GM18873 (cell line): ENCODE results near the gene CFAP221.
"Not testable (repeated sequence)": the region's sequence is repeated elsewhere in the genome, so short reads cannot be mapped to it uniquely, and the experiment has no call there.

ENCODE experiments used
- ATAC-seq: cut with Tn5 transposase; IDR thresholded peaks from one replicate; pipeline ENCODE4 v1.9.1; 2021; ENCODE audit warnings: mild to moderate bottlenecking, moderate library complexity, moderate number of reproducible peaks; ENCODE audit not compliant: unreplicated experiment, low FRiP score

Gene CFAP221

DNA sequence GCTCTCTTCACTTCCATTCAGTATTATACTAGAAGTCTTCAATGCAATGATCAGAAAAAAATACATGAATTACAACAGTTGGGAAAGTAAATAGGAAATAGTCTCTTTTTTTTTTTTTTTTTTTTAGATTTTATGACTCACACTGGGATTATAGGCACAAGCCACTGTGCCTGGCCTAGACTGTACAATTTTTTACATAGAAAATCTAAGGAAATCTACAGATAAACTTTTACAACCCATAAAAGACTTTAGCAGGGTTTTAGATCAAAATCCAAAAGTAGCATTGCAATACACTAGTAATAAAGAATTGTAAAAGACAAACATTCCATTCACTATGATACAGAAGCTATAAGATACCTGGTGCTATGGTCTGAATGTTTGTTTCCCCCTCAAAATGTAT is 39.0 kb downstream of the CFAP221 start:
- ATAC-seq, result no peak

DNA sequence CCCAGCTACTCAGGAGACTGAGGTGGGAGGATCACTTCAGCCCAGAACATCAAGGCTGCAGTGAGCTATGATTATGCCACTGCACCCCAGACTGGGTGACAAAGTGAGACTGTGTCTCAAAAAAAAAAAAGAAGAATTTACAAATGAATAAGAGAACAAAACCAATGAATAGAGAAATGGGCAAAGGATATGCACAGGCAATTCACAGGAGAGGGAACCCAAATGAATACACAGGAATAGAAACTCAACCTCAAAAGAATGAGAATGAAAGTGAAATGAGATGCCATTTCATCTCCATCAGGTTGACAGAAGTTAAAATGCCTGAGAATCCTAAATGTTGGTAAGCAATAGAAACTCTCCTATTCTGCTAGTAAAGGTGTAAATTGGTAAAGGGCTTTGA is 40.2 kb downstream of the CFAP221 start:
- no peak for ATAC-seq

DNA sequence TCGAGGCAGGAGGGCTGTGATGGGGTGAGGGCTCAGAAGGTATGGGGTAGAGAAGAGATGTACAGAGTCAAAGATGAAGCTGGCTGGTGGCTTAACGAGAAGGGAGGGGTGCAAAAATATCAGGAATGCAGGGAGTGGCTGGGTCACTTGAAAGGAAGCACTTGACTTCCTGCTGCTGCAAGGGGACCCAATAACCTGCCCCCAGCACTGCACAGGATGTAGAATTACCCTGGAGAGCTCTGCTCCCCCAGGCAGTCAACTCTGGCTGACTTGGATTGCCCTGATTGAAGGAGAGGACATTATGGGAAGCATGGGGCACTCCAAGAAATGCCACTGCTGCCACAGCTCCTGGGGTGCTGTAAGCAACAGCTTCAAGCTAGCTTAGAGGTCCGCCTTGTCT is 41.8 kb downstream of the CFAP221 start:
- no peak for ATAC-seq

DNA sequence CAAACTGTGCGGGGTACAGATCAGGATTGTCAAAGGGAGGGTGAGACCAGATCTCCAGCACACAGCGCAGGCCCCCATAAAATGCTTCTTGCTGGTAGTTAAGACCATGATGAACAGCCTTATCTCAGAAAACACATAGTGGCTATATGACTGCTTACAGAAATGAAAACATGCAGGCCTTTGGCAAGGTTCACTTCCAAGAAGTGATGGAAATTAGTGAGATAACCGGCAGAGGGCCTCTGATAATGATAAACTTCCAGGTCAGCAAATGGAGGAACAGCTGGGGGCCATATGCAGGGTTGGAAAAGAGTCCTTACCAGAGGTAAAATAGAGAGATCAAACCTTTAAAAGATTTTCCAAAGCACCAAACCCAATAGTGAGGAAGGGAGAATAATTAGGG is 46.6 kb downstream of the CFAP221 start:
- no peak for ATAC-seq

DNA sequence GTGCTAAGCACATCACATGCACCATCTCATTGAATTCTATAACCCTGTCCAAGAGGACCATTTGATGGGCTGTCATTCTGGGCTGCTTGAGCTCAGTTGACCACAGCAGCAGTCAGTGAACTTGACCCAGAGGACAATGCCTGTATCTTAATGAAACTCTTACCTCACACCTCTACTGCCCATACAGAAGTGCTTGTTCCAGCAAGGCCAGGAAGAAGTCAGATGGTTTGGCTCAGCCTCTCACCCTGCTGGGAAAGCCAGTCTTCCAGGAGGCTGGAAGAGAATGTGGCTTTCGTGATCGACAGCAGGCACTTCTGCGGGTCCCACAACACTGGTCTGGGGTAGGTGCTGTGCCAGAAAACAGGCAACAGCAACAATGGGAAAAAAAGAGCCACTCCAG is 47.3 kb downstream of the CFAP221 start:
- ATAC-seq, result no peak

DNA sequence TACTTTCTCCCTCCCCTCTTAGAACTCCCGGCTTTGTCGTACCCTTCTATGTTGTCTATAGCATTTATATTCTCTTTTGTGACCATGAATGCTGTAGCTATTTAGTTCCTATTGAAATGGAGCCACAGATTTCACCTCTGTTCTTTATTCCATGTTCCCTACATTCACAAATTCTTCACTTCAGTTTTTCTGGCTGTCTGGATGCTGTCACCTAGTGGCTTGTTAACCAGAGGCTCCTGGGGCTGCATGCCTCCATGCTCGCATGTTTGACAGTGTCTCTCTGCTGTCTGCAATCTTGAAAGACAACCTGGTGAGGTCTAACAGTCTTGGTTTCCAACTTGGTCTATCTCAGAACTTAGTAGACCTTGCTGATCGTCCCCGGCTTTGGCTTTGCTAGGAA is 48.2 kb downstream of the CFAP221 start:
- ATAC-seq, result no peak

DNA sequence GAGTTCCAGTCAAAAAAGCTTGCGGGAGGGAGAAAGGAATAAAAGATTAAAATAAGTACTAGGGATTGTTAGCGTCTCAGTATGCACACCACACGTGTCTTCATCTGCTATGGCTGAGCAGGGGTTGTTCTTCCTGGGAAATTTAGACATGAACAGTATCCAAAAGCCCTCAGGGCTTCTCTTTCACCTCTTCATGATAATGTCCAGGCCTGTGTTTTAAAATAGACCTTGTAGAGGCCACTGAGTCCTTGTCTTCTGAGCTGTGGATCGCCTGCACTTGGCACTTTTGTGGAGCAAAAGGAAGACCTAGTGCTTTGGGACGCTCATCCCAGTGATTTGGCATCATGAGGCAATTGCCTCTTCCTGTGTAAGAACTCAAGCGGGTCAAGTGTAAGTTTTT is 52.4 kb downstream of the CFAP221 start:
- ATAC-seq, result no peak

DNA sequence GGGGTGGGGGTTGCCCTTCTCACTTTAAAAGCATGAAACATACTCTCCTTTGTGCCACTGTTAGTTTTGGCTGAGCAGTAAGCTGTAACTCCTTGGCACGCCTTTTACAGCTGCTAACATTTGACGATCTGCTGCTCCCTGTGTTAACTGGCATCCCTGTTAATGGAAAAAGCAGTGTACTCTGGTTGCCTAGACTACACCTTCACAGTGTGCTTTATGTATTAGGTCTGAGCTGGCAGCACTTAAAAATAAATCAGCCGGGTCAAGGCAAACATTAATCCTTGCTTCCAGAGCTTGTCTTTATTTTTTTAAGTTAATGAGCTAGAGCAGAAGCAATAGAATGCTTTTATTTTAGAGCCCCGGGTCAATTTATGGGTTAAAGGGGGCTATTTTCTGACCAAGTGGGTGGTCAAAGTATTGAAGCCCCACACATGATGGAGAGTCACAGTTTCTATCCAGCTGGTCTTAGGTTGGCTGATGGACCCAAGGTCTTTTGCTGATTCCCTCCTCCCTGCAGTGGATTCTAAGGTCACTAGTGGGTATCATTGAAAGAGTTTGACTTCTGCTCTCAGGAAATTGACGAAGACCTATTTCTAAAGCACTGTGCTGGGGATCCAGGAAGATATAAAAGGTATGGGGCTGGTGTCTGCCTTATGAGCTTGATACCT is 54.5 kb downstream of the CFAP221 start:
- ATAC-seq, result no peak

DNA sequence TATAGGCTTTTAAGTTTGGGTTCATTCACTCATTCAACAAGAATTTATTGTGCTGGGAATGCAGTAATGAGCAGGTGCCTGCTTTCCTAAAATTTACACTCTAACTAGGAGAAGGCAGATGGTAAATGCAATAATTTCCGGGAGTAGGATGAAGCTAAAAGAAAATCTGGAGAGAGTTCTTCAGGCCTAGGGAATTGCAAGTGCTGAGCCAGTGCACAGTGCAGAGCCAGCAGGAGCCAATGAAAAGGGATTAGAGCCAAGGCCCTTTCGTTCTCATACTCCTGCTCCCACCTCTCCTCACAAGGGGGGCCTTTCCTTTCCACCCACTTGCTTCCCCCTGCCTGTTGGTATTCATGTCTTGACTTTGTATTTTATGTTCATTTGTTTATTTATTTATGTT is 55.1 kb downstream of the CFAP221 start:
- ATAC-seq, result no peak

DNA sequence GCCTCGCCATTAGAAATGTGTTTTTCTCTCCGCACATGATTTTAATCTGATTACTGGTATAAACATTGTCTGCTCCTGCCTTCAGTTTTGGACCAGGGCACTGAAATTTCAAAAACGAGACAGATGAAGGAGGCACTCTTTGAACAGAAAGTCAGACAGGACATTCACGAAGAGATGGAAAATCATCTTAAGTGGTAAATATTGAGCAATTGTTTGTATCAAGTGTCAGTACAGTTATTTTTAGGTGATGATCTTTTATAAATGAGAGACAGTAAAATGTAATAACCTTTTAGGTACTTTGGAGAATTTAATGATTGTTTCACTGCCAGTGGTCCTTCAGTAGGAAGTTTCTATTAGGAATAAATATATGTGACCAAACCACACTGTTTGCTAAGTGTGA is 60.8 kb downstream of the CFAP221 start:
- no peak for ATAC-seq

DNA sequence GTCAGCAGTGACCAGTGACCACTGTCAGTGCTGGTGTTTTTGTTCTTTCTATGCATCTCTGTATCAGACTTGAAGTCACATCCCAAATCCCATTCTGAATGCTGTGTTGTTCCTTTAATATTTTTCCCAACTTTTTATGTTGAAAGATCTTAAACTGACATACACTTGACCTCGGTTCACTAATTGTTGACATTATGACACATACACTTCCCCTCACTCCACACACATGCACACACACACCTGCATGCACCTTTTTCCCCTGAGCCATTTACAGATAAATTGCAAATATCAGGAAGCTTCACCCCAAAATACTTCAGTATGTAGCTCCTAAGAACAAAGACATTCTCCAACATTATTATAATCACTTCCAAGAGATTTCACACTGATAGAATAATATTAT is 62.4 kb downstream of the CFAP221 start:
- ATAC-seq, result no peak

DNA sequence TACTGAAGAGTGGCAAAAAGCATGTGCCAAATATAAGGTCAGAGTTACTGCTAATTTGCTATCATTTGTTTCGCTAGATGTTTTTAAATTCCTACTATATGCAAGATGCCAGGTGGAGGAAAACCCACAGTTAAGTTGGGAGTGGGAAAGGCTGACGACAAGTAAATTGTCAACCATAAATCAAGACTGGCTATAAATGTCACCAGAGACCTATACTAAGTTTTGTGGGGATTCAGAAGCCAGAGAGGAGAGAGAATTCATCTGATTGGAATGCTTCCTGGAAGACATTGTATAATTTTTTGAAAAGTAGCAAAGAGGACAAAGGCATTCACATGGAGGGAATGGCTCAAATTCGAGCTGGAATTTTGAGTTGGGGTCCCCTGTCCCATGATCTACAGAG is 64.3 kb downstream of the CFAP221 start:
- no peak for ATAC-seq

DNA sequence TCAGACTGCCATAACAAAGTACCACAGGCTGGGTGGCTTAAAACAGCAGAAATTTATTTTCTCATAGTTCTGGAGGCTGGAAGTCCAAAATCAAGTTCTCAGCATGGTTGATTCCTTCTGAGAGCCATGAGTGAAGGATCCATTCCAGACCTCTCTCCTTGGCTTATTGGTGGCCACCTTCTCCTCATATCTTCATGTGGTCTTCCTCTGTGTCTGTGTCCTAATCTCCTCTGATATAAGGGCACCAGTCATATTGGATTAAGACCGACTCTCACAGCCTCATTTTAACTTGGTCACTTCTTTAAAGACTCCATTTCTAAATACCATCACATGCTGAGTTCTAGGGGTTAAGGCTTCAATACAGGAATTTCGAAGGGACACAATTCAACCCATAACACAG is 65.1 kb downstream of the CFAP221 start:
- no peak for ATAC-seq

DNA sequence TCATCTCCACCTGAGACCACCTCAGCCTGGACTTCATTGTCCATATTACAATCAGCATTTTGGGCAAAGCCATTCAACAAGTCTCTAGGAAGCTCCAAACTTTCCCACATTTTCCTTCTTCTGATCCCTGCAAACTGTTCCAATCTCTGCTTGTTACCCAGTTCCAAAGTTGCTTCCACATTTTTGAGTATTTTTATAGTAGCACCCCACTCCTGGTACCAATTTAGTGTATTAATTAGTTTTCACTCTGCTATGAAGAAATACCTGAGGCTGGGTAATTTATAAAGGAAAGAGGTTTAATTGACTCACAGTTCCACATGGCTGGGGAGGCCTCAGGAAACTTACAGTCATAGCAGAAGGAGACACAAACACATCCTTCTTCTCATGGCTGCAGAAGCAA is 69.9 kb downstream of the CFAP221 start:
- ATAC-seq, result not testable (repeated sequence)

DNA sequence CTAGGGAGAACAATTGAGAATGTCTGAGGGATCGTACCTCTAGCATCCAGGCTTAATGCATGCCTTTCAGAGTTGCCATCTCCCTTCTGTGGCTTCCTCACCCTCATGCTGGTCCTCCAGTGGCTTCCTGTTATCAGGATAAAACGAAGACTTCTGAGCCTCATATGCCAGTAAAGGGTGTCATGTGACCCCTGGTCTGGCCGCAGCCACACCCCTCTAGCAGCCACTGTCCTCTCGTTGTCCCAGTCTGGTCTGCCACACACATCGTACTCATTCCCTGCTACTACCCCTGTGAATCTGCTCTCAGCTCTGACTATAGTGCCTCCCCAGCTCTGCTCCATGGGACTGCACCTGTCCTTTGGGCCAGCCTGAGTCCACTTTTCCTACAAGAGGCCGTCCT is 72.2 kb downstream of the CFAP221 start:
- ATAC-seq, result no peak

DNA sequence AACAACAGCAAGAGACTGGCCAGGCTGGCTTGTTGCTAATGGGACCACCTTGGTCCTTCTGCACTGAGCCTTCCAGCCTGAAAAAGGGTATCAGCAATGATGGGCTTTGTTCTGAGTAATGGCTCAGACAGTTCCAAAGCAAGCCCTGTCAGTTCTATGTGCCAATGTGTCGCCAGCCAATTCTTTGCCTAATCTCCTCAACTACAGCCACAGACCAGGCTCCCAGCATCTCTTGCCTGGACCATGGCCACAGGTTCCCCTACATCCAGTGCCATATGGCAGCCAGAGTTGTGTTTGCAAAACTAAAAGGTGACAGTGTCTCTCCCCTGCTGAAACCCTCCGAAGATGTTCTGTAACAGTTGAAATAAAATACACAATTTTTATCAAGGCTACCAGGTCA is 73.2 kb downstream of the CFAP221 start:
- no peak for ATAC-seq

DNA sequence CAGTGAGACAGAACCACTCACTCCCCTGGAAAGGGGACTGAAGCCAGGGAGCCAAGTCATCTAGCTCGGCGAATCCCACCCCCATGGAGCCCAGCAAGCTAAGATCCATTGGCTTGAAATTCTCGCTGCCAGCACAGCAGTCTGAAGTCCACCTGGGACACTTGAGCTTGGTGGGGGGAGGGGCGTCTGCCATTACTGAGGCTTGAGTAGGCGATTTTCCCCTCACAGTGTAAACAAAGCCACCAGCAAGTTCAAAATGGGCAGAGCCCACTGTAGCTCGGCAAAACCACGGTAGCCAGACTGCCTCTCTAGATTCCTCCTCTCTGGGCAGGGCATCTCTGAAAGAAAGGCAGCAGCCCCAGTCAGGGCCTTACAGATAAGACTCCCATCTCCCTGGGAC is 74.5 kb downstream of the CFAP221 start:
- not testable (repeated sequence) for ATAC-seq

DNA sequence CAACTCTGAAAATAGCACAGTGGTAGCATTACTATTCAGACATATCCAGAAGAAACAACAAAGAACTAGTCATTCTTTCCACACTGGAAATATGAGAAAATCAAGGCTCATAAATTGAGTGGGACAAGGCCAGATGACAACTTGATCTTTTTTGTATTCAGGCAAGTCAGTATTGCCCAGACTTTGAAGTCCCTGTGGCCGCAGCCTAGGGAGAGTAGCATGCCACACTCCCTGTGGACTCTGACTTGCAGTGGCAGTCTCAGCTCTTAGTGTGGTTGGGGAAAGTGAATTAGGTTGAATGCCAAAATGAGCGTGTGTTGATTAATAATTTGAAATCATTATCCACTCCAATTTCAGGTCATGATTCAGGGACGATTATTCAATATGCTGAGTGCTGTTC is 81.0 kb downstream of the CFAP221 start:
- no peak for ATAC-seq

DNA sequence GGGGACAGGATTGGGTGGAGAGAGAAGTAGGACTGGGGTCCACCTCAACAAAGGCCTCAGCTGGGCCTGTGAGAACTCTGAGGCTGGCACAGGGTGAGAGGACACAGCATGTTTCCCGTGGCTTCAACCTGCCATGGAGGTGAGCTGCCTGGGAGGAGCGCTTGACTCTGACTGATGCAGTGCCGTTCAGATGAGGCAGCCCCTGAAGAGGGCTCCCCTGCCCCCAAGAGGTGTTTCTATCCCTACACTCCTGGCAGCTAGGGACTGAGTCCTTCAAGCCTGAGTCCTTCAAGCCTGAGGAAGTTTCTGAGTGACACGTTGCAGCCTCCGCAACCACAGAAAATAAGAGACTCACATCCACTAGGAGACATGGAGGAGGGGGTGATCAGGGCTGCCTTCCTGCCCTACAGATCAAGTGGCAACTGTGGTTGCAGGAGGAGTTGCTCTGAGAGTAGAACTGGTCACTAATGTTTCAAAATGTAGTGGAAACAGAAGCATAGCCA is 85.1 kb downstream of the CFAP221 start:
- ATAC-seq, result no peak

DNA sequence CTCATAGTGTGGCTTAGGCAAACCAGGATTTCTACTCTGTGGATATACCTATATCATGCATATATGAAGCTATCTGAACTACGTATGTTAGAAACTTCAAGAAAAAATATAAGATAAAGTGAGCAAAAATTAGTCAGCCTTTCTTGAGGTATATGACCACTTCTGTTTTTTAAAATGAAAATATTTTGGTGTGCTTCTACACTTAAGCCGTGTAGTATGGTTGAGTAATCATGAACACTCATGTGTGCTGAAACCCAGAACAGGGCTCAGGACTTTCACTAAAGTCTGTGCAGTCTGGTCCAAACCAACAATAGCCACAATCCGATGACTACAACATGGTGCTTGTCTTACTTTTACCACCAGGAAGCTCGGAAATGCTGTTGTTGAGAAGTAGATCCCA is 85.9 kb downstream of the CFAP221 start:
- no peak for ATAC-seq

DNA sequence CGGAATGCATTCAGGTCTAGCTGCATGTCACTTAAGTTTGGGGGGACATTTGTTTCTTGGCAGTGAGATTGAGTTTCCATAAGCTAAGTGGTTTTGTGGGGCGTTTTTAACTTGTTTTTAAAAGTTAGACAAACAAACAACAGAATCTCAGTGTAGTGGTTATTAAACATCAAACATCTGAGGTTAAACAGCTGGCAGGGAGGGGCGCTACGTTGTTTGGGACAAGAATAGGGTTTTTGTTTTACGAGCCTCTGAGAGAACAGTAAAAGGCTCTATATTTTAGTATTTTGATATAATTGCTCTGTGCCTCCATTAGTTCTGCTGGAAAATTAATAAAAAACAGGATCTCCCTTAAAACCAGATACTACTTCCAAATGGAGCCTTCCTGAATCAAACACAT is 93.1 kb downstream of the CFAP221 start:
- ATAC-seq, result no peak

DNA sequence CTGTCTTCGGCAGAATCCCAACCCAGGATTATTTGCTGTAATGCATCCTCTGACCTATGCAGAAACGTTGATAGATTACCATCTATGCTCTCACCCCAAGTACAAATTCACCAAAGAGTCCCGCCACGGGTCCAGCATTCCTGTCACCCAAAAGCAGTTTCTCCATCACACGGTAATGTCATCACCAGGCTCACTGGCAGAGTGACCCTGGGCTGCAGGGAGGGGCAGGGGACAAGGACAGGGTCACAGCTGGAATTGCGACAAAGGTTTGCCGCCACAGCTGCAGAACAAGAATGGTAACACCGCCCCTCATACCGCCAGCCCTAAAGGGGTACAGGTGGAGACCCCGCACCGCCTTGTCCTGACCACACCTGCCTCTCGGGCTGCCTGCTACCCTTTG is 94.0 kb downstream of the CFAP221 start:
- ATAC-seq, result no peak
